ENCODE data around the gene NDUFAF2. TPM values are rescaled to one million over a fixed set of nuclear protein-coding genes. Genes with fewer than 3 reads are reported as not detected.

NDUFAF2 gene
- total and polyA plus RNA-seq, 2 of the 8 experiments (the other 6 are each of a cell fraction or from before 2014, with no cell fraction given): 10.7 to 46.5 TPM

DNA sequence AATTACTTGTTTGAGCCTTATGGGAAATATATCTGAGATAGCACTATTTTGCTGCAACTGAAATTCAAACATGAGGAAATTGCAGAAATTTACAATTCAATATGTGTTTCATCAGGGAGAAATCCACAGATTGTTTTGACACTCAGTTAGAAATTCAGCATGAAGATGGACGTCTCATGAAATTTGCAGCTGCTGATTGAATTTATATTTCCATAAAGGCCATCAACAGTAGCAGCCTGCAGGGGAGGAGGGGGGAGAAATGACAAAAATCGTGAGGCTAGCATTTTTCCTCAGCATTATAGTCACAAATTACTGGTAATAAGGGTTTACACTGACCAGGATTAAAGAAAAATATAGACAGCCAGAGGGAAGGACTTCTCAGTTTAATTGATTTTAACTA is 81.0 kb downstream of the NDUFAF2 start (continued):
- no peak for TF ChIP-seq RNF2 (IDR thresholded peaks at IDR 0.05; ENCODE audit: borderline replicate concordance, low read depth, low read length, missing control alignments, poor library complexity, severe bottlenecking)
- no peak for TF ChIP-seq SIN3A (conservative IDR thresholded peaks at IDR 0.05 in 1 of 2, IDR thresholded peaks at IDR 0.05 in 1 of 2; ENCODE audit: low read depth in 1 of 2, low read length in 2 of 2)
- TF ChIP-seq, protein P1, sequence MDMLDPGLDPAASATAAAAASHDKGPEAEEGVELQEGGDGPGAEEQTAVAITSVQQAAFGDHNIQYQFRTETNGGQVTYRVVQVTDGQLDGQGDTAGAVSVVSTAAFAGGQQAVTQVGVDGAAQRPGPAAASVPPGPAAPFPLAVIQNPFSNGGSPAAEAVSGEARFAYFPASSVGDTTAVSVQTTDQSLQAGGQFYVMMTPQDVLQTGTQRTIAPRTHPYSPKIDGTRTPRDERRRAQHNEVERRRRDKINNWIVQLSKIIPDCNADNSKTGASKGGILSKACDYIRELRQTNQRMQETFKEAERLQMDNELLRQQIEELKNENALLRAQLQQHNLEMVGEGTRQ (IDR thresholded peaks at IDR 0.05; ENCODE audit: low read length): no peak
- TF ChIP-seq NRF1 (IDR thresholded peaks at IDR 0.05; ENCODE audit: low read depth, low read length): no peak
